Smooth muscle cell (in vitro differentiated cells): Measurements from ENCODE around the gene BEGAIN. TPM values are rescaled to one million over a fixed set of nuclear protein-coding genes. Genes with fewer than 3 reads are reported as not detected.

ENCODE experiments used
- DNase-seq: peaks from one replicate; lab custom pipeline; 2025; ENCODE audit not compliant: unreplicated experiment; lab: John Stamatoyannopoulos, UW
- H2AFZ ChIP-seq: fragments of 200-600 bp; sonication (generic); 2 replicates; pipeline ENCODE4 v1.6.0; 2016; ENCODE audit warnings: antibody characterized with exemption, low read depth, mild to moderate bottlenecking
- H3F3A ChIP-seq: fragments of 200-600 bp; sonication (generic); 2 replicates; pipeline ENCODE4 v1.6.0; 2017; ENCODE audit warnings: antibody characterized with exemption, low read depth
- H3K27ac ChIP-seq: fragments of 200-600 bp; sonication (generic); 2 replicates; pipeline ENCODE4 v1.5.1; 2016; ENCODE audit warnings: low read depth, mild to moderate bottlenecking
- H3K27me3 ChIP-seq: fragments of 200-600 bp; sonication (generic); 2 replicates; pipeline ENCODE4 v1.6.1; 2016; ENCODE audit warnings: low read depth, mild to moderate bottlenecking
- H3K36me3 ChIP-seq: fragments of 200-600 bp; sonication (generic); 2 replicates; pipeline ENCODE4 v1.5.1; 2016; ENCODE audit warnings: low read depth
- H3K4me1 ChIP-seq: fragments of 200-600 bp; sonication (generic); 2 replicates; pipeline ENCODE4 v1.5.1; 2016; ENCODE audit warnings: low read depth
- H3K4me2 ChIP-seq: fragments of 200-600 bp; sonication (generic); 2 replicates; pipeline ENCODE4 v1.6.0; 2016; ENCODE audit warnings: mild to moderate bottlenecking
- H3K4me3 ChIP-seq: fragments of 200-600 bp; sonication (generic); 2 replicates; pipeline ENCODE4 v1.5.1; 2016; ENCODE audit warnings: mild to moderate bottlenecking
- H3K79me2 ChIP-seq: fragments of 200-600 bp; sonication (generic); 2 replicates; pipeline ENCODE4 v1.6.0; 2016; ENCODE audit warnings: low read depth, mild to moderate bottlenecking
- H3K9ac ChIP-seq: fragments of 200-600 bp; sonication (generic); 2 replicates; pipeline ENCODE4 v1.6.0; 2016; ENCODE audit warnings: low read depth
- H3K9me3 ChIP-seq: fragments of 200-600 bp; sonication (generic); replicated peaks from 2 replicates; pipeline ENCODE4 v1.5.1; 2016; ENCODE audit warnings: low read depth
- H4K20me1 ChIP-seq: fragments of 200-600 bp; sonication (generic); 2 replicates; pipeline ENCODE4 v1.6.0; 2016; ENCODE audit warnings: low read depth
- WGBS: methylation state at CpG from one replicate; pipeline ENCODE4 v1.1.7; 2016; ENCODE audit warnings: low lambda C conversion rate; 5-methylcytosine and 5-hydroxymethylcytosine counted together
- polyA plus RNA-seq: library from polyadenylated mRNA; unstranded; fragments of >200 nt; fragmentation: Nextera tagmentation; extraction: Ambion mirVana; gene quantifications from 2 replicates; pipeline ENCODE4 v1.2.1, GENCODE V29; 2016
- small RNA-seq: library from RNA; depleted of rRNA; stranded (forward); fragments of <200 nt; gene quantifications from one replicate; pipeline ENCODE3, GENCODE V24; 2014
- total RNA-seq: library from RNA; depleted of rRNA; stranded (reverse); fragments of >200 nt; gene quantifications from 2 replicates; pipeline ENCODE4 v1.2.3, GENCODE V29; 2014
- TF ChIP-seq, protein P1 (sequence below): fragments of 200-600 bp; sonication (generic); IDR thresholded peaks from 2 replicates; pipeline ENCODE4 v1.5.1; 2017; ENCODE audit warnings: borderline replicate concordance, mild to moderate bottlenecking, antibody characterized with exemption; ENCODE audit not compliant: insufficient read depth, poor library complexity, severe bottlenecking

BEGAIN gene
- total and polyA plus RNA-seq, 2 experiments from 2014 or later, result 4.7 to 11.7 TPM

DNA sequence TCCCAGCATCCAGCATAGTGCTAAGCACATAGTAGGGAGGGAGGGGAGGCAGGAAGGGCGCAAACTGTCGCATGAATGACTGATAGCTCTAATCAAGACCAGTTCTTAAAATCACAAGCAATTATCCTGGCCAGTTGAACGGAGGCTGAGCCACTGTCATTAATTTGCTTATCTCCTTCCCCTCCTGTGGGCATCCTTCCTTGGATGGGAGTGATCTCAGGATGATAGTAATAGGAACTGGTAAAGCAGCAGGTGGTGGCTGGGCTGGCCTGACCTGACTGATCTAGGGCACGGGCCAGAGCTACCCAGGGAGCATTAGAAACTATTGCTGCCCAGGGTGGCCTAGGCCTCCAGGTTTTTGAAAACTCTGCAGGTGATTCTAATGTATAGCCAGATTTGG is 97.0 kb downstream of the BEGAIN start:
- TF ChIP-seq, protein P1, sequence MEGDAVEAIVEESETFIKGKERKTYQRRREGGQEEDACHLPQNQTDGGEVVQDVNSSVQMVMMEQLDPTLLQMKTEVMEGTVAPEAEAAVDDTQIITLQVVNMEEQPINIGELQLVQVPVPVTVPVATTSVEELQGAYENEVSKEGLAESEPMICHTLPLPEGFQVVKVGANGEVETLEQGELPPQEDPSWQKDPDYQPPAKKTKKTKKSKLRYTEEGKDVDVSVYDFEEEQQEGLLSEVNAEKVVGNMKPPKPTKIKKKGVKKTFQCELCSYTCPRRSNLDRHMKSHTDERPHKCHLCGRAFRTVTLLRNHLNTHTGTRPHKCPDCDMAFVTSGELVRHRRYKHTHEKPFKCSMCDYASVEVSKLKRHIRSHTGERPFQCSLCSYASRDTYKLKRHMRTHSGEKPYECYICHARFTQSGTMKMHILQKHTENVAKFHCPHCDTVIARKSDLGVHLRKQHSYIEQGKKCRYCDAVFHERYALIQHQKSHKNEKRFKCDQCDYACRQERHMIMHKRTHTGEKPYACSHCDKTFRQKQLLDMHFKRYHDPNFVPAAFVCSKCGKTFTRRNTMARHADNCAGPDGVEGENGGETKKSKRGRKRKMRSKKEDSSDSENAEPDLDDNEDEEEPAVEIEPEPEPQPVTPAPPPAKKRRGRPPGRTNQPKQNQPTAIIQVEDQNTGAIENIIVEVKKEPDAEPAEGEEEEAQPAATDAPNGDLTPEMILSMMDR, result no peak
- Histone ChIP-seq H2AFZ (no peak overlapping the region), H3F3A (peaks cover 9% of the 10 kb centered on the region), H3K4me3 (no peak overlapping the region), H3K4me1 (no peaks in the 10 kb centered on the region), H3K4me2 (no peak overlapping the region), H3K27ac (no peak overlapping the region), H3K36me3 (no peaks in the 10 kb centered on the region), H3K9me3 (no peaks in the 10 kb centered on the region), H4K20me1 (peaks cover 76% of the 10 kb centered on the region), H3K79me2 (no peaks in the 10 kb centered on the region), H3K27me3 (no peaks in the 10 kb centered on the region), H3K9ac (no peak overlapping the region)
- 88% methylated on average over 4 of the region's 4 CpGs for WGBS
- no peak for DNase-seq

DNA sequence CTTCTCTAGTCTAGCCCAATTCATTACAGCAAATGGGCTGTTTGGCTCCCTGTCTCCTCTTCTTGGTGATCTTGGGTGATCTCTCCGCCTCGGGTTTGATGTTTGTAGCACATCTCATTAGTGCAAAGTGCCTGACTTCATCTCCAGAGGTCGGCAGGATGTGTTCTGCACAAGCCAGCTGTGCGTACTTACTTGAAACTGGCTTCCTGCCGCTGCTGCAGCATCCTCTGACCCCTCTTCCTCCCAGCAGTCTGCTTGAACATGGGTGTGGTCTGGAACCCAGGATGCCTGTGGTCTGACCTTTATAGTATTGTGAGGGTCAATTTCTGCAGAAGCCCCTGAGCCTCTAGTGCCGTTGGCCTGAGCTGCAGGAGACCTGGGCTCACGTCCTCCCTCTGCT is 99.2 kb downstream of the BEGAIN start:
- Histone ChIP-seq H3K36me3 (no peaks in the 10 kb centered on the region), H4K20me1 (peaks cover 94% of the 10 kb centered on the region), H3K27me3 (no peaks in the 10 kb centered on the region), H3K79me2 (no peaks in the 10 kb centered on the region), H3F3A (peaks cover 9% of the 10 kb centered on the region), H3K27ac (no peak overlapping the region), H3K9ac (no peak overlapping the region), H3K4me3 (no peak overlapping the region), H3K9me3 (no peaks in the 10 kb centered on the region), H3K4me1 (no peaks in the 10 kb centered on the region), H3K4me2 (no peak overlapping the region), H2AFZ (no peak overlapping the region)
- no peak for DNase-seq
- WGBS, result 86% methylated on average over 7 of the region's 7 CpGs
- TF ChIP-seq, protein P1, result no peak

DNA sequence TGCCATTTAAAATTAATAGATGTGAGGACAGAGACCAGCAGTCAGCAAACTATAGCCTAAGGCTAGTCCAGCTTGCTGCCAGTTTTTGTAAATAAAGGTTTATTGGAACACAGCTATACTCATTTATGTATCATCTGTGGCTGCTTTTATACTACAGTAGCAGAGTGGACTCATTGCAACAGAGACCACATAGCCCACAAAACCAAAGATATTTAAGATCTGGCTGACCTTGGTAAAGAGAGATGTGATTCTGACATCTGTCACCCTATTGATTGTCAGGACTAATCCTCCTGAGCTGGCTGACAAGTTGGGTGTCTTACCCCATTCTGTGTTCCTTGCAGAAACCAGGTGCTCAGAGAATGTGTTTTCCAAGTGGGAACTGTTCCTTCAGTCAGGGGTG is 99.9 kb downstream of the BEGAIN start:
- no peaks in the 10 kb centered on the region for H3K4me1 ChIP-seq
- DNase-seq, result no peak
- no peak overlapping the region for H3K9ac ChIP-seq
- no peaks in the 10 kb centered on the region for H3K36me3 ChIP-seq
- H3K4me3 ChIP-seq, result no peak overlapping the region
- H3K27me3 ChIP-seq, result no peaks in the 10 kb centered on the region
- H3F3A ChIP-seq, result peaks cover 9% of the 10 kb centered on the region
- H3K9me3 ChIP-seq, result no peaks in the 10 kb centered on the region
- peaks cover 95% of the 10 kb centered on the region for H4K20me1 ChIP-seq
- TF ChIP-seq, protein P1, result no peak
- no peak overlapping the region for H2AFZ ChIP-seq
- no peak overlapping the region for H3K4me2 ChIP-seq
- H3K79me2 ChIP-seq, result no peaks in the 10 kb centered on the region
- H3K27ac ChIP-seq, result no peak overlapping the region

Small RNAs within 50 kb of the gene (small RNA-seq; reads per million reads assigned to genes)
- not detected for gene RN7SKP92

Other genes starting within 250 kb of the BEGAIN start
- 8.8 and 9.8 TPM in 2 replicates for gene WDR25, start 210.9 kb downstream of the BEGAIN start, total RNA-seq
- 15.8 and 15.9 TPM in 2 replicates for gene WDR25, start 210.9 kb downstream of the BEGAIN start, polyA plus RNA-seq
- gene DLK1, start 139.5 kb upstream of the BEGAIN start, total RNA-seq, result 3,515 and 3,549 TPM in 2 replicates
- gene DLK1, start 139.5 kb upstream of the BEGAIN start, polyA plus RNA-seq, result 10,448 and 15,731 TPM in 2 replicates
- gene MEG3, start 238.7 kb upstream of the BEGAIN start, total RNA-seq, result not detected in 2 replicates
- gene MEG3, start 238.7 kb upstream of the BEGAIN start, polyA plus RNA-seq, result 0.70 TPM in 1 of 2 replicates, not detected in the other